Measurements from ENCODE around the gene ICA1.

DNA sequence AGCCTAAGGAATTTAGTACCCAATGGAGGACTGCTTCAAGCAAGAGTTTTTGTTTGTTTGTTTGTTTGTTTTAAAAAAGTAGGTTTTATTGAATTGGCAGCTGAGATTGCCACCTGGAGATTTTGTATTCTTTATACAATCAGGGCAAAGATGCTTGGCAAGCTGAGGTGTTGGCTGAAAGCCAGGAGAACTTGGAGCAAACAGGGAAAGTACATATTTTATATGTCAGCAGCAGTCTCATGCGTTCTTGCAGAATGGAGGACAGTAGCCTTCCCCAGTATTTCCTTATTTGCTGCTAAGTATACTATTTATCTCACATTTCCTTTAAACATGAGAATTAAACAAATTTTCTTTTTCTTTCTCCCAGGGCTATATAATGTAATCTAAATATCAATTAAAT, 22.6 kb upstream of the ICA1 start:
- no peak for TF ChIP-seq CTCF (IDR thresholded peaks at IDR 0.05)
- no peak for TF ChIP-seq EZH2 (IDR thresholded peaks at IDR 0.05)
- no peak for TF ChIP-seq EZH2phosphoT487 (IDR thresholded peaks at IDR 0.05)

All from neural progenitor cell (in vitro differentiated cells).